ENCODE data around the gene PNISR.

Gene PNISR

GRCh38 chr6:99409672-99410071 is 15.4 kb downstream of the PNISR start:
- no peak for DNase-seq (ENCODE audit: low read depth in 3 of 3)

GRCh38 chr6:99407076-99407475 is 18.0 kb downstream of the PNISR start:
- no peak for DNase-seq (ENCODE audit: low read depth in 3 of 3)

- no peak for DNase-seq (ENCODE audit: low read depth in 3 of 3)
Observed at GRCh38 chr6:99402448-99402847, 22.7 kb downstream of the PNISR start.

GRCh38 chr6:99397287-99397686 is 27.8 kb downstream of the PNISR start:
- DNase-seq (ENCODE audit: low read depth in 3 of 3) = no peak

GRCh38 chr6:99393698-99394531 is 31.2 kb downstream of the PNISR start, which contains the start of gene COQ3:
Gene COQ3 (minus strand): TSS chr6:99394195. CDS start chr6:99394179, 16 bp downstream.
- peak; percentile 34 to 52 (median 38) for DNase-seq (ENCODE audit: low read depth in 3 of 3)

GRCh38 chr6:99393366-99393697 is 31.8 kb downstream of the PNISR start:
- no peak for DNase-seq (ENCODE audit: low read depth in 3 of 3)

GRCh38 chr6:99390896-99391295 is 34.2 kb downstream of the PNISR start:
- DNase-seq (ENCODE audit: low read depth in 3 of 3) = no peak

GRCh38 chr6:99384507-99384906 is 40.6 kb downstream of the PNISR start:
- no peak for DNase-seq (ENCODE audit: low read depth in 3 of 3)

- no peak for DNase-seq (ENCODE audit: low read depth in 3 of 3)
Observed at GRCh38 chr6:99378636-99379035, 46.5 kb downstream of the PNISR start.

- no peak for DNase-seq (ENCODE audit: low read depth in 3 of 3)
Observed at GRCh38 chr6:99369533-99369932, 55.6 kb downstream of the PNISR start.

- no peak for DNase-seq (ENCODE audit: low read depth in 3 of 3)
Observed at GRCh38 chr6:99366852-99367251, 58.3 kb downstream of the PNISR start.

- no peak for DNase-seq (ENCODE audit: low read depth in 3 of 3)
Observed at GRCh38 chr6:99364026-99364425, 61.1 kb downstream of the PNISR start.

GRCh38 chr6:99362678-99363268 is 62.3 kb downstream of the PNISR start:
- DNase-seq (ENCODE audit: low read depth in 3 of 3) = no peak

GRCh38 chr6:99359800-99360199 is 65.3 kb downstream of the PNISR start:
- no peak for DNase-seq (ENCODE audit: low read depth in 3 of 3)

- no peak for DNase-seq (ENCODE audit: low read depth in 3 of 3)
Observed at GRCh38 chr6:99356641-99357040, 68.5 kb downstream of the PNISR start.

GRCh38 chr6:99354983-99355382 is 70.1 kb downstream of the PNISR start:
- no peak for DNase-seq (ENCODE audit: low read depth in 3 of 3)

- DNase-seq (ENCODE audit: low read depth in 3 of 3) = no peak
Observed at GRCh38 chr6:99353126-99353525, 72.0 kb downstream of the PNISR start.

GRCh38 chr6:99350573-99350972 is 74.5 kb downstream of the PNISR start:
- no peak for DNase-seq (ENCODE audit: low read depth in 3 of 3)

- no peak for DNase-seq (ENCODE audit: low read depth in 3 of 3)
Observed at GRCh38 chr6:99349171-99350141, 75.7 kb downstream of the PNISR start, which contains the start of gene FAXC. Gene FAXC (minus strand): TSS chr6:99349674. CDS start chr6:99349372, 302 bp downstream.

- DNase-seq (ENCODE audit: low read depth in 3 of 3) = no peak
Observed at GRCh38 chr6:99348288-99349170, 76.6 kb downstream of the PNISR start.

Measured in stimulated activated CD4-positive, alpha-beta T cell treated with anti-CD3 and anti-CD28 coated beads, TNF-alpha, amount 100 ng/mL, for 48 hours (primary cell).